HepG2 (cell line): ENCODE results near the gene ZNF248. TPM values are rescaled to one million over a fixed set of nuclear protein-coding genes. Genes with fewer than 3 reads are reported as not detected.
A peak's percentile ranks its signal among the peaks of the same experiment; 100 is the strongest.

ENCODE experiments used
- ATAC-seq: fragments of 200-7000 bp; cut with Tn5 transposase; 3 replicates; pipeline ENCODE4 v1.9.1; 2020; ENCODE audit warnings: mild to moderate bottlenecking, moderate library complexity
- BruUV-seq: library from RNA; stranded (reverse); fragments of 400-500 nt; replicated peaks from 2 replicates; lab custom pipeline; 2021; lab: Mats Ljungman, UMichigan
- CTCF ChIA-PET: fragments of 300-600 bp; formaldehyde crosslinking; extraction: SDS; loops from one replicate; lab custom pipeline; 2021; ENCODE audit warnings: low total read pairs, inconsistent platforms, low intra/inter-chr PET ratio; lab: Yijun Ruan, JAX
- POLR2A ChIA-PET: fragments of 350-600 bp; sonication (Branson Sonifier 250); formaldehyde crosslinking; loops from one replicate; lab custom pipeline; 2020; ENCODE audit warnings: antibody characterized with exemption, inconsistent platforms; lab: Yijun Ruan, JAX
- DNase-seq: peaks from one replicate; pipeline ENCODE4 v3.0.0-alpha.2; 2015; ENCODE audit warnings: low spot score
- FAIRE-seq: peaks from 3 replicates; lab custom pipeline; 2011; peaks lifted over from hg19 to GRCh38; lab: Jason Lieb, UNC
- H2AFZ ChIP-seq: one replicate; pipeline ENCODE4 v1.6.1; 2011; ENCODE audit warnings: low read length, inconsistent platforms
- H3K27ac ChIP-seq: fragments of 300-600 bp; 3 replicates; pipeline ENCODE4 v1.8.0; 2011; ENCODE audit warnings: mixed run types, mild to moderate bottlenecking, mixed read lengths, low read length, inconsistent platforms; ENCODE audit not compliant: insufficient read depth; ENCODE audit errors: extremely low read length
- H3K27me3 ChIP-seq, 2 experiments: fragments of 200-600 bp in 1 of 2; 2 replicates in 1 of 2; 3 replicates in 1 of 2; pipeline versions ENCODE4 v1.6.0 to v1.8.0; 2011; ENCODE audit warnings: low read length in 2 of 2, mild to moderate bottlenecking in 2 of 2, moderate library complexity in 2 of 2, inconsistent platforms in 1 of 2; ENCODE audit not compliant: insufficient read depth in 2 of 2, control insufficient read depth in 1 of 2
- H3K36me3 ChIP-seq, 2 experiments: fragments of 200-600 bp in 1 of 2; replicated peaks in 1 of 2; 2 replicates in 1 of 2; 3 replicates in 1 of 2; pipeline versions ENCODE4 v1.5.1 to v1.8.0; 2011; ENCODE audit warnings: low read length in 2 of 2, inconsistent platforms in 1 of 2; ENCODE audit not compliant: insufficient read depth in 2 of 2, control insufficient read depth in 1 of 2
- H3K4me1 ChIP-seq: 2 replicates; pipeline ENCODE4 v1.5.1; 2012; ENCODE audit warnings: low read length, inconsistent platforms; ENCODE audit not compliant: insufficient read depth
- H3K4me2 ChIP-seq: 2 replicates; pipeline ENCODE4 v1.6.0; 2011; ENCODE audit warnings: low read depth, low read length, inconsistent platforms
- H3K4me3 ChIP-seq, 3 experiments: fragments of 200-600 bp in 1 of 3; sonication (generic), shearing (Covaris generic) in 1 of 3; replicated peaks in 1 of 3; 2 replicates each; pipeline ENCODE4 v1.5.1; 2011 to 2016; ENCODE audit warnings: low read length in 3 of 3, inconsistent platforms in 2 of 3, low read depth in 2 of 3, mild to moderate bottlenecking in 2 of 3, control low read depth in 1 of 3, mixed read lengths in 1 of 3; ENCODE audit not compliant: insufficient read depth in 1 of 3
- H3K79me2 ChIP-seq: one replicate; pipeline ENCODE4 v1.6.1; 2011; ENCODE audit warnings: low read length, inconsistent platforms; ENCODE audit not compliant: insufficient read depth
- H3K9ac ChIP-seq: 2 replicates; pipeline ENCODE4 v1.6.0; 2011; ENCODE audit warnings: mild to moderate bottlenecking, low read depth, low read length, inconsistent platforms; ENCODE audit not compliant: insufficient read depth
- H3K9me3 ChIP-seq: 2 replicates; pipeline ENCODE4 v1.5.1; 2012; ENCODE audit warnings: mild to moderate bottlenecking, low read length
- H4K20me1 ChIP-seq: 2 replicates; pipeline ENCODE4 v1.6.0; 2011; ENCODE audit warnings: inconsistent platforms, mild to moderate bottlenecking, low read length, moderate library complexity; ENCODE audit not compliant: insufficient read depth
- HNF4A ChIP-seq: sonication (generic); formaldehyde crosslinking; IDR thresholded peaks from 2 replicates; pipeline ENCODE4 v1.4.0; 2020; ENCODE audit warnings: missing genetic modification reagents
- JDP2 ChIP-seq: sonication (generic); formaldehyde crosslinking; IDR thresholded peaks from 2 replicates; pipeline ENCODE4 v1.8.1; 2022; ENCODE audit warnings: missing genetic modification reagents, borderline replicate concordance
- STAG1 ChIP-seq: sonication (generic); formaldehyde crosslinking; IDR thresholded peaks from 2 replicates; pipeline ENCODE4 v1.4.0; 2020; ENCODE audit warnings: missing genetic modification reagents
- XRCC5 ChIP-seq: fragments of 200-400 bp; formaldehyde crosslinking; optimal IDR thresholded peaks from 2 replicates; pipeline ENCODE3; 2017; ENCODE audit warnings: mild to moderate bottlenecking, low read length
- ZNF501 ChIP-seq: sonication (generic); formaldehyde crosslinking; IDR thresholded peaks from 2 replicates; pipeline ENCODE4 v1.5.1; 2020; ENCODE audit warnings: mild to moderate bottlenecking, moderate library complexity, missing genetic modification reagents
- ZNF773 ChIP-seq: sonication (generic); formaldehyde crosslinking; IDR thresholded peaks from 2 replicates; pipeline ENCODE4 v1.4.0; 2020; ENCODE audit warnings: missing genetic modification reagents, borderline replicate concordance
- WGBS: methylation state at CpG from one replicate; pipeline ENCODE4 v1.1.6; 2017; ENCODE audit warnings: low lambda C conversion rate; 5-methylcytosine and 5-hydroxymethylcytosine counted together
- in situ Hi-C: cut with HindIII; loops from 2 replicates; pipeline ENCODE4 v1.10.0; 2017; ENCODE audit warnings: low pct_unique_long_range_greater_than_20kb; ENCODE audit not compliant: extremely low pct_ligation_motif_present
- intact Hi-C: fragments of 100-400 bp; cut with micrococcal nuclease; formaldehyde crosslinking; loops from one replicate; pipeline ENCODE4 v1.10.0; 2022; ENCODE audit not compliant: unreplicated experiment
- polyA plus RNA-seq, 8 experiments: library from polyadenylated mRNA; depleted of rRNA in 3 of 8; stranded (reverse) in 7 of 8; unstranded in 1 of 8; fragments of >200 nt; fragmentation: Illumina TruSeq in 4 of 8; extraction: Trizol in 4 of 8; gene quantifications; 2 replicates each; pipeline versions ENCODE4 v1.2.1 to v1.2.3, GENCODE V29; 2011 to 2016; ENCODE audit warnings: low read depth in 4 of 8, missing spikeins in 1 of 8, mixed read lengths in 1 of 8; ENCODE audit not compliant: insufficient read depth in 1 of 8
- total RNA-seq, 5 experiments: library from RNA; depleted of rRNA; stranded (reverse); fragments of >200 nt; fragmentation: Illumina TruSeq; extraction: Trizol; gene quantifications; 2 replicates each; pipeline ENCODE4 v1.2.3, GENCODE V29; 2016; ENCODE audit warnings: low read depth in 1 of 5

The ZNF248 gene
- total and polyA plus RNA-seq, 2 of the 13 experiments (the other 11 are each of a cell fraction or from before 2014, with no cell fraction given): 12.8 to 13.3 TPM

DNA sequence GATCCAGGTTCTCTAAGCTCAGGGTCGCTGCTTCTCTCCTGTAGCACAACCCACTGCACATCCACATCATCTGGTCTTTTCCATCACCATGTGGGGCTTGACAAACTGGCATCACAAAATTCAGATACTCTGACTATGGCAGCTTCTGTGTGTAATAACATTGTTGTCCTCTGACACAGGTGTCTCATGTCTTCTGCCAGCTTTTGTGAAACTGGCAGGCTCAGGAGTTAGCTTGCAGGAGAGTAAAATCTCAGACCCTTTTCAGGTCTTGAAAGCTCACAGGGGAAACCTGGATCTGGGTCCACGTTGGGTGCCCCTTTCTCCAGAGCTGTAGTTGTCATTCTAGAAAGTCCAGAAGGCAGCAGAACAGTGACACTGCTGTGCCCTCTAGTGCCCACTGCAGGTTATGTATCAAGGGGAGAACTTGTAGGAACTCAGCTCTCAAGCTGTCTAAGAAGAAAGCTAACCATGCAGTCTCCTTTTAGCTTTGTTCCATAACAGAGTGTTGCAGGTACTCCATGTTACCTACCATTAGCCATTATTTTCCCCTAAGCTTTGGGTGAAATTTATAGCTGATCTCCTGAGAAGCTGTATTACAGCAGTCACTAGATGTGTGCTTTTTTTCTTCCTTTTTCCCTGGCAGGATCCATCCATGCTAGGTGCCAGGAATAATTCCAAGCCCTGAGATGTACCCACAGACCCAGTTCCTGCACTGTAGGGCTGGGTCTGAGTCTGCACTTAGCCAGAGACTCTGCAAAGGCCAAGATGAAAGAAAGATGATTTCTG, 102.7 kb downstream of the ZNF248 start (continued):
- 0 out of 2 replicates have a peak, but pooled peaks have one; percentile 19 for TF ChIP-seq ZNF501 (CRISPR knock-in tag)
- TF ChIP-seq HNF4A: 0 out of 2 replicates have a peak, but pooled peaks have one; percentile 10
- TF ChIP-seq XRCC5: peak; percentile 16
- TF ChIP-seq JDP2: no peak

DNA sequence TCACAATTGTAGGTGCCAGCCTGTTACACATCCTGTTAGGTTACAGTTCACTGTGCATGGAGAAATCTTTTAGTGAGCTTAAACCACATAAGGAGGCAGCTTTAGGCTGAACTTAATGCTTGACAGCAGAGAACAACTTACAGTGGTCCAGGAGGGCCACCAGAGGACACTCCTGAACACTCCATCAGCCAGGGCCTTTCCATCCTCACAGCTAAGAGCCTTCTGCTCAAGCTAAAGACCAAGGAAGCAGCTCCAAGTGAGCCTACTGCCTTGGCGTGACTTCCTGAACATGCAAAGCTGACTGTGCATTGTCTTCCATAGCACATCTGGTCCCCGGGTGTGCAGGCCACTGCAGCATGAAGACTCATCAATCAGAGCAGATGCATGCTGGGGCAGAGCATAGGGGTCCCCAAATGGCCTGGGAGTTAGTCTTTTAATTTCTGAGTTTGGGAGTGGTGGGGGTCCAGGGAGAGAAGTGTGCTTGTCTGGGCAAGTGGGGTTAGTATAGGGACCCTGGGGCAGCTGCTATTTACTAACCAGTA, 105.0 kb downstream of the ZNF248 start:
- CTCF ChIA-PET: no interaction called here
- H2AFZ ChIP-seq: no peak overlapping the region
- POLR2A ChIA-PET: no interaction called here
- in situ Hi-C loops (loop anchor here (10.0 to 25.0 kb wide), 2 partner anchors 228 to 865 kb away; no protein-coding TSS in a partner anchor), intact Hi-C loops (loop anchor here (5.0 to 10.0 kb wide), 3 partner anchors 182 to 865 kb away; no protein-coding TSS in a partner anchor)
- no peak overlapping the region for H3K4me2 ChIP-seq
- peaks cover 17% of the 10 kb centered on the region for H3K4me1 ChIP-seq
- peak; percentile 37; the same call in 2 of the 3 replicates for ATAC-seq
- no peaks in the 10 kb centered on the region for H3K27me3 ChIP-seq
- no peak overlapping the region for H3K27ac ChIP-seq
- no peak overlapping the region for H3K9ac ChIP-seq
- no peaks in the 10 kb centered on the region for H3K36me3 ChIP-seq
- H3K4me3 ChIP-seq: no peak overlapping the region
- 100% methylated on average over 1 of the region's 2 CpGs for WGBS
- DNase-seq: no peak
- no TSS peak for BruUV-seq
- no peaks in the 10 kb centered on the region for H3K79me2 ChIP-seq
- no peak for FAIRE-seq
- TF ChIP-seq STAG1 (CRISPR knock-in tag) (peak; percentile 28; the same call in 1 of the 2 replicates), ZNF773 (no peak)
- TF ChIP-seq, all 625 proteins: peak for 1
- Histone ChIP-seq H3K9me3 (no peaks in the 10 kb centered on the region), H4K20me1 (no peaks in the 10 kb centered on the region)
